ENCODE results near the gene CCDC32.
"Not testable (repeated sequence)": the region's sequence is repeated elsewhere in the genome, so short reads cannot be mapped to it uniquely, and the experiment has no call there.

GRCh38 chr15:40581796-40582195 lies 17.0 kb upstream of the CCDC32 start:
- TF ChIP-seq, protein P1, sequence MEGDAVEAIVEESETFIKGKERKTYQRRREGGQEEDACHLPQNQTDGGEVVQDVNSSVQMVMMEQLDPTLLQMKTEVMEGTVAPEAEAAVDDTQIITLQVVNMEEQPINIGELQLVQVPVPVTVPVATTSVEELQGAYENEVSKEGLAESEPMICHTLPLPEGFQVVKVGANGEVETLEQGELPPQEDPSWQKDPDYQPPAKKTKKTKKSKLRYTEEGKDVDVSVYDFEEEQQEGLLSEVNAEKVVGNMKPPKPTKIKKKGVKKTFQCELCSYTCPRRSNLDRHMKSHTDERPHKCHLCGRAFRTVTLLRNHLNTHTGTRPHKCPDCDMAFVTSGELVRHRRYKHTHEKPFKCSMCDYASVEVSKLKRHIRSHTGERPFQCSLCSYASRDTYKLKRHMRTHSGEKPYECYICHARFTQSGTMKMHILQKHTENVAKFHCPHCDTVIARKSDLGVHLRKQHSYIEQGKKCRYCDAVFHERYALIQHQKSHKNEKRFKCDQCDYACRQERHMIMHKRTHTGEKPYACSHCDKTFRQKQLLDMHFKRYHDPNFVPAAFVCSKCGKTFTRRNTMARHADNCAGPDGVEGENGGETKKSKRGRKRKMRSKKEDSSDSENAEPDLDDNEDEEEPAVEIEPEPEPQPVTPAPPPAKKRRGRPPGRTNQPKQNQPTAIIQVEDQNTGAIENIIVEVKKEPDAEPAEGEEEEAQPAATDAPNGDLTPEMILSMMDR (IDR thresholded peaks at IDR 0.05; ENCODE audit: low read length) = not testable (repeated sequence)
- not testable (repeated sequence) for TF ChIP-seq EZH2 (optimal IDR thresholded peaks at IDR 0.05; ENCODE audit: low read depth, low read length); EZH2phosphoT487 (IDR thresholded peaks at IDR 0.05; ENCODE audit: low read length)

All from MM.1S (cell line).